VCaP (cell line): ENCODE measurements around the gene DLK1.

ENCODE experiments used
- H3K27ac ChIP-seq: fragments of 450-650 bp; 2 replicates; pipeline ENCODE4 v1.5.1; 2017
- CTCF ChIP-seq: fragments of 450-650 bp; conservative IDR thresholded peaks from 2 replicates; pipeline ENCODE4 v1.5.1; 2017; ENCODE audit warnings: mild to moderate bottlenecking, moderate library complexity

Gene DLK1

DNA sequence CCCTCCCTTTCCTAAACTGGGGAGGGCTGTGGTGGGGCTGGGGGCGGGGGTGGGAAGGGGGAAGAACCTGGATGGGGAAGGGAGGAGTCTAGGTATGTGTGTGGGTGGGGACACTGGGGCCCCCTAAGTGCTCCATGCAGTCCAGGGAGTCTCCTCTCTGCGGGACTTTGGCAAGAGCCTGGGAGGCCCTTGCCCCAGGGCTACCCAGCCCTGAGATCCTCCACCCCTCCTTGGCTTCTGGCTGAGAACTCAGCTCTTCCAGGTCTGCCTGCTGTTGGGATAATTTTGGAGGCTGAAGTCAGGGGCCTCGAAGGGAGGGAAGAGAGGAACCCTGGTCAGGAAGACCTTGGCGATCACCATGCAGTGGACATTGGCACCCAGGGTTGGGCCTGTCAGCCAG is 2.2 kb upstream of the DLK1 start:
- H3K27ac ChIP-seq = no peak overlapping the region
- TF ChIP-seq CTCF = no peak

GRCh38 chr14:100725587-100726387 is 905 bp upstream of the DLK1 start:
- H3K27ac ChIP-seq = no peak overlapping the region
- TF ChIP-seq CTCF = no peak

DNA sequence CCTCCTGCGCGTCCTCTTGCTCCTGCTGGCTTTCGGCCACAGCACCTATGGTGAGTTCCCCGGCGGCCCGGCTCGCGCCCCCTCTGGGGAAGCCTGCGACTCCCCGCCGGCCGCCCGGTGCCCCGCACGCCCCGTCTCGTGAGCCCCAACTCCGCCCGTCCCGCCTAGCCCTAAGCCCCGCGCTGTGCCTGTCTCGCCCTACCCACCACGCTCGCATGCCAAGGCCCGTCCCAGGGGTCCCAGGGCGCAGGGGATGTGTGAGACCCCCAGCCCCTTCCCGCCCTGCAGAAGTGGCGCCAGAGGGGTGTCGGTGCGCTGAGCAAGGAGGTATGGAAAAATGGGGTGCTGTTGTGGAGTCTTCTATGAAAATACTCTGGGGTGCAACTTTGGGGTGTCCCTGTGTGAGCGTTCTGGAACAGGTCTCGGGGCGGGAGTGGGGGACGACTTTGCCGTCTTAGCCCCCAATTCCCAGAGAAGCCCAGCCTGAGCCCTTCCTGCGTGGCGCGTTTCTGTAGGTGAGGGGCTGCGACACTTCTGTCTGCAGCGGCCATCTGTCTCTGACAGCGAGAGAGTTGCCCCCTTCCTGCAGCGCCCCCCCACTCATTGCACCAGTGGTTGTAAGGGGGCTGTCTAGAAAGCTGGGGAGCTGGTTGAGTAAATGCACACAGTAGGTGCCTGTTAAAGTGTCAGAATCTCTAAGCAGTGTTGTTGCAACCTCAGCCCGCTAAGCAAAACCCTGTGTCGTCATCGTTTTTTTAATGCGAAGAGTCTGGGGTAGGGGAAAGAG is 587 bp downstream of the DLK1 start:
- no peak for TF ChIP-seq CTCF
- no peak overlapping the region for H3K27ac ChIP-seq

DNA sequence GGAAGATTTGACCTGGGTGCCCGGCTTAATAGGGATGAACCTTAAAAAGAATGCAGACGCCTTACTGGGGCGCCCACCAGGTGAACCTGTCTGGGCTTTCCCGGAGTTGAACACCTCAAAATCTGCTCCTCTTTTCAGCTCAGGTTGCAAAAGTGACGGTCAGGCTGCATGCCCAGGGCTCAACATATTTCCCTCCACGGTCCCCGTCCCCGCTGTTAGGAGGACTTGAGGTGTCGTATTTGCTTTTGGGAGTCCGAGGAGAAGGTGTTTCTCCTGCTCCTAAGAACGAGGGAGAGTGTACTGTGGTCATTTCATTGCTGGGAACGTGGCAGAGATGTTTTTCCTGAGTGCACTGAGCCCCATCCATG is 1.2 kb downstream of the DLK1 start:
- no peak overlapping the region for H3K27ac ChIP-seq

DNA sequence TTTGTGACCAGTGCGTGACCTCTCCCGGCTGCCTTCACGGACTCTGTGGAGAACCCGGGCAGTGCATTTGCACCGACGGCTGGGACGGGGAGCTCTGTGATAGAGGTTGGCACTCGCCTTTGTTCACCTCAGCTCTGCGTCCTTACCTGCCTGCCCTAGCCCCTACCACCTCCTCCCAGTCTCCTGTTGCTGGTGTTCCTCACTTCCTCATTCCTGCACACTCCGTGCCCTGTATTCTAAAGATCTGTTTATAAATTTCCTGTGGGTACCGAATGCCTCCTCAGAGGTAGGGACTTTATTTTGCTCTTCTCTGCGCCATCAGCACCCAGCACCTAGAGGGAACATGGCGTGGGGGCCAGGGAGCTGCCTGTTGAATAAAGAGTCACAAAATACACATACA is 2.3 kb downstream of the DLK1 start:
- TF ChIP-seq CTCF = no peak
- no peak overlapping the region for H3K27ac ChIP-seq

More for the DNA sequence above, 1.2 kb downstream of the DLK1 start:
- no peak for TF ChIP-seq CTCF

GRCh38 chr14:100729982-100730381 is 3.3 kb downstream of the DLK1 start:
- H3K27ac ChIP-seq = no peak overlapping the region
- no peak for TF ChIP-seq CTCF

DNA sequence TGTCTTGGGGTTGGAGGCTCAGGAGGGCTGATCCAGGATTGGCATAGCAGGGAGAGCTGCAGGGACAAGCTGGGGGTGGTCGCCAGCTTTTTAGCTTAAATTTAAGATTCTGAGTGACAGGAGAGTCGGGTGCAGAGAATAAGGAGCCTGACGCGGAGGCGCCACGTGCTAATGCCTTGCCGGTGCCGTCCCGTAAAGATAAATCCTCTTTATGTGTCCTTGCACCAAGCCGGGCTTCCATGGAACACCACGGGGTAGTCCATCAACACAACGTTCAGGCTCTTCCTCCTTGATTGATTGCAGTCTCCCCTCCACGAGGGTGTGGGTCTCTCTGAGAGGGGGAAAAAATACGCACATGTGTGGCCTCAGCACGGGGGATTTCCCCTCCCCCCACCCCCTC is 3.9 kb downstream of the DLK1 start:
- no peak overlapping the region for H3K27ac ChIP-seq
- no peak for TF ChIP-seq CTCF
